Small intestine (tissue), 7 donors: ENCODE results near the gene DEDD2. TPM values are rescaled to one million over a fixed set of nuclear protein-coding genes. Genes with fewer than 3 reads are reported as not detected.
A peak's percentile ranks its signal among the peaks of the same experiment; 100 is the strongest.

Experiments used
- DNase-seq, 2 donors: peaks; one replicate each; pipeline versions ENCODE4 v3.0.0 to v3.0.0-alpha.2; 2013
- FAIRE-seq: peaks from 2 replicates; lab custom pipeline; 2012; peaks lifted over from hg19 to GRCh38; lab: Jason Lieb, UNC
- H3K27ac ChIP-seq, 3 donors: one replicate each; pipeline ENCODE4 v1.5.1; 2013; ENCODE audit warnings: low read length in 2 of 3, mild to moderate bottlenecking in 2 of 3, control low read depth in 1 of 3, inconsistent platforms in 1 of 3, low read depth in 1 of 3, moderate library complexity in 1 of 3
- H3K27me3 ChIP-seq, 3 donors: one replicate each; pipeline ENCODE4 v1.6.1; 2013; ENCODE audit warnings: low read length in 3 of 3, inconsistent platforms in 1 of 3; ENCODE audit not compliant: control insufficient read depth in 3 of 3, insufficient read depth in 3 of 3
- H3K36me3 ChIP-seq, 3 donors: one replicate each; pipeline ENCODE4 v1.6.1; 2013; ENCODE audit warnings: low read length in 3 of 3, inconsistent platforms in 1 of 3, low read depth in 1 of 3, mild to moderate bottlenecking in 1 of 3, moderate library complexity in 1 of 3; ENCODE audit not compliant: control insufficient read depth in 3 of 3, insufficient read depth in 2 of 3
- H3K4me1 ChIP-seq, 3 donors: one replicate each; pipeline ENCODE4 v1.6.1; 2013; ENCODE audit warnings: low read length in 2 of 3, inconsistent platforms in 1 of 3, low read depth in 1 of 3, mild to moderate bottlenecking in 1 of 3, moderate library complexity in 1 of 3; ENCODE audit not compliant: control insufficient read depth in 3 of 3, insufficient read depth in 2 of 3
- H3K4me3 ChIP-seq, 3 donors: one replicate each; pipeline ENCODE4 v1.5.1; 2013; ENCODE audit warnings: low read length in 3 of 3, control low read depth in 1 of 3, inconsistent platforms in 1 of 3, low read depth in 1 of 3, mild to moderate bottlenecking in 1 of 3, moderate library complexity in 1 of 3
- H3K9me3 ChIP-seq, 2 donors: one replicate each; pipeline ENCODE4 v1.6.1; 2013; ENCODE audit warnings: low read depth in 1 of 2, low read length in 1 of 2; ENCODE audit not compliant: control insufficient read depth in 2 of 2, insufficient read depth in 1 of 2
- WGBS, 3 donors: extraction: QIAGEN DNeasy Blood & Tissue Kit; methylation state at CpG; one replicate each; pipeline ENCODE4 v1.1.7; 2013; 5-methylcytosine and 5-hydroxymethylcytosine counted together
- polyA plus RNA-seq, 4 donors: library from polyadenylated mRNA; stranded (reverse) in 3 of 4; unstranded in 1 of 4; fragments of 200-250 nt in 3 of 4; fragments of 120-200 nt in 1 of 4; gene quantifications; one replicate each; pipeline versions ENCODE4 v1.2.1 to v1.2.3, GENCODE V29; 2013
- donor health status: healthy with polysubstance abuse.
- donor health status: control.
- donor health status: control.
- donor health status: Bipolar disorder and iron deficiency.
- donor health status: healthy.

Gene DEDD2
- polyA plus RNA-seq, 4 donors, result 22.8 to 41.3 (median 37.8) TPM

GRCh38 chr19:42169486-42170413, 47.7 kb downstream of the DEDD2 start:
- no peak for FAIRE-seq
- H3K27me3 ChIP-seq, result peaks cover 0 to 22% (median 2%) of the 10 kb centered on the region in 3 donors

GRCh38 chr19:42168206-42168605, 49.3 kb downstream of the DEDD2 start:
- no peaks in the 10 kb centered on the region for H3K36me3 ChIP-seq
- no peak for DNase-seq
- FAIRE-seq, result no peak
- H3K27ac ChIP-seq, result no peak overlapping the region
- H3K9me3 ChIP-seq, result no peaks in the 10 kb centered on the region
- 70 to 82% (median 71%) methylated on average over 3 of the region's 3 CpGs for WGBS, 3 donors
- peaks cover 0 to 9% (median 0%) of the 10 kb centered on the region in 3 donors for H3K27me3 ChIP-seq
- H3K4me3 ChIP-seq, result no peak overlapping the region
- no peaks in the 10 kb centered on the region for H3K4me1 ChIP-seq

More at GRCh38 chr19:42169486-42170413, 47.7 kb downstream of the DEDD2 start:
- no peak for DNase-seq
- H3K4me1 ChIP-seq, result no peaks in the 10 kb centered on the region
- H3K4me3 ChIP-seq, result no peak overlapping the region
- H3K27ac ChIP-seq, result no peak overlapping the region
- H3K9me3 ChIP-seq, result no peaks in the 10 kb centered on the region
- H3K36me3 ChIP-seq, result no peaks in the 10 kb centered on the region
- 77 to 84% (median 83%) methylated on average over 19 of the region's 19 CpGs for WGBS, 3 donors

GRCh38 chr19:42166316-42166715, 51.2 kb downstream of the DEDD2 start:
- FAIRE-seq, result no peak
- WGBS, 3 donors, result 14 to 46% (median 38%) methylated on average over 7 of the region's 7 CpGs

GRCh38 chr19:42165146-42165545, 52.3 kb downstream of the DEDD2 start:
- peaks cover 0 to 19% (median 0%) of the 10 kb centered on the region in 3 donors for H3K27me3 ChIP-seq
- H3K9me3 ChIP-seq, result no peaks in the 10 kb centered on the region
- FAIRE-seq (no peak), DNase-seq (no peak)
- WGBS, 3 donors, result 53 to 63% (median 58%) methylated on average over 2 of the region's 2 CpGs
- H3K27ac ChIP-seq, result no peak overlapping the region
- H3K4me3 ChIP-seq, result no peak overlapping the region
- H3K36me3 ChIP-seq, result no peaks in the 10 kb centered on the region
- H3K4me1 ChIP-seq, result no peaks in the 10 kb centered on the region

More at GRCh38 chr19:42166316-42166715, 51.2 kb downstream of the DEDD2 start:
- no peaks in the 10 kb centered on the region for H3K9me3 ChIP-seq
- H3K4me1 ChIP-seq, result no peaks in the 10 kb centered on the region
- no peak for DNase-seq
- no peaks in the 10 kb centered on the region for H3K36me3 ChIP-seq
- H3K4me3 ChIP-seq, result no peak overlapping the region
- H3K27ac ChIP-seq, result no peak overlapping the region
- peaks cover 0 to 16% (median 0%) of the 10 kb centered on the region in 3 donors for H3K27me3 ChIP-seq

- WGBS, 3 donors, result 77 to 80% (median 79%) methylated on average over 21 of the region's 21 CpGs
- no peaks in the 10 kb centered on the region for H3K4me1 ChIP-seq
- no peaks in the 10 kb centered on the region for H3K9me3 ChIP-seq
- DNase-seq (no peak), FAIRE-seq (no peak)
- H3K27ac ChIP-seq, result no peak overlapping the region
- no peak overlapping the region for H3K4me3 ChIP-seq
- peaks cover 0 to 22% (median 0%) of the 10 kb centered on the region in 3 donors for H3K27me3 ChIP-seq
- H3K36me3 ChIP-seq, result no peaks in the 10 kb centered on the region
Observed at GRCh38 chr19:42161616-42162263, 55.7 kb downstream of the DEDD2 start.

- no peak for FAIRE-seq
Observed at GRCh38 chr19:42159942-42160341, 57.5 kb downstream of the DEDD2 start.

GRCh38 chr19:42158926-42159325, 58.6 kb downstream of the DEDD2 start:
- no peak overlapping the region for H3K27ac ChIP-seq
- no peak overlapping the region for H3K4me3 ChIP-seq
- H3K27me3 ChIP-seq, result peaks cover 0 to 41% (median 0%) of the 10 kb centered on the region in 3 donors
- DNase-seq (peak in 1 of 2 donors; percentile 18), FAIRE-seq (no peak)
- no peaks in the 10 kb centered on the region for H3K36me3 ChIP-seq
- H3K9me3 ChIP-seq, result no peaks in the 10 kb centered on the region
- 36 to 52% (median 41%) methylated on average over 2 of the region's 2 CpGs for WGBS, 3 donors
- H3K4me1 ChIP-seq, result no peaks in the 10 kb centered on the region

More at GRCh38 chr19:42159942-42160341, 57.5 kb downstream of the DEDD2 start:
- H3K4me1 ChIP-seq, result no peaks in the 10 kb centered on the region
- WGBS, 3 donors, result 76 to 79% (median 77%) methylated on average over 7 of the region's 7 CpGs
- no peak for DNase-seq
- H3K36me3 ChIP-seq, result no peaks in the 10 kb centered on the region
- H3K4me3 ChIP-seq, result no peak overlapping the region
- no peaks in the 10 kb centered on the region for H3K9me3 ChIP-seq
- H3K27me3 ChIP-seq, result peaks cover 0 to 31% (median 0%) of the 10 kb centered on the region in 3 donors
- H3K27ac ChIP-seq, result no peak overlapping the region

GRCh38 chr19:42156571-42156970, 60.9 kb downstream of the DEDD2 start:
- H3K27me3 ChIP-seq, result peaks cover 2 to 50% (median 5%) of the 10 kb centered on the region in 3 donors
- no peak overlapping the region for H3K27ac ChIP-seq
- no peaks in the 10 kb centered on the region for H3K36me3 ChIP-seq
- no peaks in the 10 kb centered on the region for H3K4me1 ChIP-seq
- no peaks in the 10 kb centered on the region for H3K9me3 ChIP-seq
- WGBS, 3 donors, result 88 to 95% (median 92%) methylated on average over 8 of the region's 8 CpGs
- H3K4me3 ChIP-seq, result no peak overlapping the region
- DNase-seq (no peak), FAIRE-seq (no peak)
